MM.1S (cell line): Measurements from ENCODE around the gene CCSER2.

Experiments used
- DNase-seq: peaks from one replicate; pipeline ENCODE4 v3.0.0-alpha.2; 2015
- H2AFZ ChIP-seq: fragments of 300-600 bp; sonication (generic); 2 replicates; pipeline ENCODE4 v1.6.0; 2016; ENCODE audit warnings: antibody characterized with exemption, low read length
- H3F3A ChIP-seq: fragments of 300-600 bp; sonication (generic); 2 replicates; pipeline ENCODE4 v1.6.1; 2016; ENCODE audit warnings: mild to moderate bottlenecking, antibody characterized with exemption, low read length, moderate library complexity, mixed read lengths; ENCODE audit not compliant: insufficient read depth
- H3K27ac ChIP-seq: fragments of 300-600 bp; sonication (generic); 2 replicates; pipeline ENCODE4 v1.5.1; 2016; ENCODE audit warnings: mild to moderate bottlenecking, low read length
- H3K27me3 ChIP-seq: fragments of 300-600 bp; sonication (generic); replicated peaks from 2 replicates; pipeline ENCODE4 v1.6.0; 2016; ENCODE audit warnings: low read length; ENCODE audit not compliant: insufficient read depth
- H3K36me3 ChIP-seq: fragments of 300-600 bp; sonication (generic); replicated peaks from 2 replicates; pipeline ENCODE4 v1.6.1; 2016; ENCODE audit warnings: mild to moderate bottlenecking, low read length, mixed read lengths; ENCODE audit not compliant: insufficient read depth
- H3K4me1 ChIP-seq: fragments of 300-600 bp; sonication (generic); 2 replicates; pipeline ENCODE4 v1.6.1; 2016; ENCODE audit warnings: low read length, mixed read lengths
- H3K4me2 ChIP-seq: fragments of 300-600 bp; sonication (generic); 2 replicates; pipeline ENCODE4 v1.6.0; 2016; ENCODE audit warnings: low read depth, low read length
- H3K4me3 ChIP-seq: fragments of 300-600 bp; sonication (generic); 2 replicates; pipeline ENCODE4 v1.5.1; 2016; ENCODE audit warnings: low read length, mixed read lengths
- H3K79me2 ChIP-seq: fragments of 300-600 bp; sonication (generic); 2 replicates; pipeline ENCODE4 v1.6.1; 2016; ENCODE audit warnings: mixed run types, low read length, mixed read lengths
- H3K9ac ChIP-seq: fragments of 300-600 bp; sonication (generic); 2 replicates; pipeline ENCODE4 v1.6.1; 2016; ENCODE audit warnings: low read length, mixed read lengths
- H3K9me2 ChIP-seq: fragments of 300-600 bp; sonication (generic); replicated peaks from 2 replicates; pipeline ENCODE4 v1.6.1; 2016; ENCODE audit warnings: mild to moderate bottlenecking, low read length, mixed read lengths; ENCODE audit not compliant: insufficient read depth
- H3K9me3 ChIP-seq: fragments of 300-600 bp; sonication (generic); replicated peaks from 2 replicates; pipeline ENCODE4 v1.6.1; 2016; ENCODE audit warnings: mild to moderate bottlenecking, low read length, mixed read lengths; ENCODE audit not compliant: insufficient read depth
- H4K20me1 ChIP-seq: fragments of 300-600 bp; sonication (generic); 2 replicates; pipeline ENCODE4 v1.6.1; 2016; ENCODE audit warnings: mild to moderate bottlenecking, low read length, moderate library complexity, mixed read lengths; ENCODE audit not compliant: insufficient read depth
- CTCF ChIP-seq: fragments of 300-600 bp; sonication (generic); IDR thresholded peaks from 2 replicates; pipeline ENCODE4 v1.5.1; 2016; ENCODE audit warnings: antibody characterized with exemption, low read length, mixed read lengths
- EZH2 ChIP-seq: fragments of 300-600 bp; sonication (generic); optimal IDR thresholded peaks from 2 replicates; pipeline ENCODE3; 2017; ENCODE audit warnings: low read depth, mild to moderate bottlenecking, antibody characterized with exemption, low read length, mixed read lengths
- EZH2phosphoT487 ChIP-seq: fragments of 300-600 bp; sonication (generic); IDR thresholded peaks from 2 replicates; pipeline ENCODE4 v1.6.1; 2018; ENCODE audit warnings: antibody characterized with exemption, low read length

CCSER2 gene

DNA sequence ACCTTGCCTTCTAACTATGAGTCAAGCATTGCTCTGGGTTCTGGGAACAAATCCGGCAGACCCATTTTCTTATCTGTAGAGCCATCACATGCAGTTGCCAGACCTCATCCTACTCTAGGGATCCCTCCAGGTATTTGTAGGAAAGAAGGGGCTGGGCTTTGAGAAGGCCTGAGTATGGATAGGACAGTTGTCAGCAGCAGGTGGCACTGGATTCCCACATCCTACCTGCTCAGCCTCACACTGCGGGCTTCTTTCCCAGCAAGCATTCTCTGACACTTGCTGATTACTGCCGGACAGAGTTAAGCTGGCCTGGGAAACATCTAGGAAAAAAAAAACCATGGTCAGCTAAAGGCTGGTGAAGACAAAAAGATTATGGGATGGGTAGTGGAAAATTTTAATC is 224.1 kb downstream of the CCSER2 start:
- Histone ChIP-seq H4K20me1 (no peaks in the 10 kb centered on the region), H3K27ac (no peak overlapping the region), H3K27me3 (no peaks in the 10 kb centered on the region), H3K9me2 (no peaks in the 10 kb centered on the region), H3F3A (no peaks in the 10 kb centered on the region), H3K36me3 (no peaks in the 10 kb centered on the region), H3K4me1 (no peaks in the 10 kb centered on the region), H3K4me3 (no peak overlapping the region), H3K9me3 (no peaks in the 10 kb centered on the region), H3K9ac (no peak overlapping the region), H3K4me2 (no peak overlapping the region), H3K79me2 (no peaks in the 10 kb centered on the region), H2AFZ (no peak overlapping the region)
- TF ChIP-seq CTCF: no peak
- no peak for TF ChIP-seq EZH2
- DNase-seq: no peak

GRCh38 chr10:84562592-84562991 is 234.2 kb downstream of the CCSER2 start:
- TF ChIP-seq EZH2 (no peak), EZH2phosphoT487 (no peak), CTCF (no peak)

DNA sequence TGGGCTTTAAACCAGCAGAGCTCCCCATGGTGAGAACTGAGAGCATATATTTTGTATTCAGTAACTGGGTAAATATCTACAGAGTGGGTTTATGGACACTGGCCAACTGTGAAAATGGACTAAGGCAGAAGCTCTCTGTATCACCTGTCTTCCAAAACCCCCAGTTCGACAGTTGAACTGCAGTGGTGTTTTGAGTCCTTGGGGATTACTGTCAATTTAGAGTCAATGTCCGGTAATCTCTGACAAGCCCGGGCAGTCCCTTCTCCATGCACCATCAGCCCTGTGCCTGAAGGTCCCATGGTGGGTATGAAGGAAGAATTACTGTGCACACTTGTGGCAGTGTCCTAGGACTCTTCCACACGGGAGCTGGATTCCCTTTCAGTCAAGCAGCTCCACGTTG is 235.0 kb downstream of the CCSER2 start:
- Histone ChIP-seq H3K27ac (no peak overlapping the region), H3K9ac (no peak overlapping the region), H3K27me3 (no peaks in the 10 kb centered on the region), H3K4me2 (no peak overlapping the region), H3K4me1 (no peaks in the 10 kb centered on the region), H3K4me3 (no peak overlapping the region), H3K79me2 (no peaks in the 10 kb centered on the region), H3K36me3 (no peaks in the 10 kb centered on the region), H3K9me3 (no peaks in the 10 kb centered on the region), H2AFZ (no peak overlapping the region), H4K20me1 (no peaks in the 10 kb centered on the region), H3F3A (no peaks in the 10 kb centered on the region), H3K9me2 (no peaks in the 10 kb centered on the region)
- TF ChIP-seq CTCF (no peak), EZH2phosphoT487 (no peak), EZH2 (no peak)
- DNase-seq: no peak

More at GRCh38 chr10:84562592-84562991, 234.2 kb downstream of the CCSER2 start:
- no peaks in the 10 kb centered on the region for H3K36me3 ChIP-seq
- H3K4me3 ChIP-seq: no peak overlapping the region
- no peak overlapping the region for H3K9ac ChIP-seq
- H3F3A ChIP-seq: no peaks in the 10 kb centered on the region
- H2AFZ ChIP-seq: no peak overlapping the region
- H3K9me2 ChIP-seq: no peaks in the 10 kb centered on the region
- no peaks in the 10 kb centered on the region for H4K20me1 ChIP-seq
- no peaks in the 10 kb centered on the region for H3K79me2 ChIP-seq
- H3K4me2 ChIP-seq: no peak overlapping the region
- no peaks in the 10 kb centered on the region for H3K9me3 ChIP-seq
- no peaks in the 10 kb centered on the region for H3K27me3 ChIP-seq
- H3K27ac ChIP-seq: no peak overlapping the region
- DNase-seq: no peak
- no peaks in the 10 kb centered on the region for H3K4me1 ChIP-seq

GRCh38 chr10:84563868-84564267 is 235.5 kb downstream of the CCSER2 start:
- H3K36me3 ChIP-seq: no peaks in the 10 kb centered on the region
- H3K4me3 ChIP-seq: no peak overlapping the region
- H3F3A ChIP-seq: no peaks in the 10 kb centered on the region
- no peak for TF ChIP-seq CTCF
- no peak for TF ChIP-seq EZH2phosphoT487
- TF ChIP-seq EZH2: no peak
- no peaks in the 10 kb centered on the region for H4K20me1 ChIP-seq
- H3K9me3 ChIP-seq: no peaks in the 10 kb centered on the region
- no peak overlapping the region for H2AFZ ChIP-seq
- DNase-seq: no peak
- H3K27ac ChIP-seq: no peak overlapping the region
- no peaks in the 10 kb centered on the region for H3K9me2 ChIP-seq
- H3K4me1 ChIP-seq: no peaks in the 10 kb centered on the region
- no peaks in the 10 kb centered on the region for H3K79me2 ChIP-seq
- H3K4me2 ChIP-seq: no peak overlapping the region
- no peaks in the 10 kb centered on the region for H3K27me3 ChIP-seq
- no peak overlapping the region for H3K9ac ChIP-seq
